ENCODE measurements around the gene KCNJ1. TPM values are rescaled to one million over a fixed set of nuclear protein-coding genes. Genes with fewer than 3 reads are reported as not detected.

Gene KCNJ1
- total and polyA plus RNA-seq, 2 donors (not counting 3 experiments of a cell fraction or from before 2014, with no cell fraction given): not detected

DNA sequence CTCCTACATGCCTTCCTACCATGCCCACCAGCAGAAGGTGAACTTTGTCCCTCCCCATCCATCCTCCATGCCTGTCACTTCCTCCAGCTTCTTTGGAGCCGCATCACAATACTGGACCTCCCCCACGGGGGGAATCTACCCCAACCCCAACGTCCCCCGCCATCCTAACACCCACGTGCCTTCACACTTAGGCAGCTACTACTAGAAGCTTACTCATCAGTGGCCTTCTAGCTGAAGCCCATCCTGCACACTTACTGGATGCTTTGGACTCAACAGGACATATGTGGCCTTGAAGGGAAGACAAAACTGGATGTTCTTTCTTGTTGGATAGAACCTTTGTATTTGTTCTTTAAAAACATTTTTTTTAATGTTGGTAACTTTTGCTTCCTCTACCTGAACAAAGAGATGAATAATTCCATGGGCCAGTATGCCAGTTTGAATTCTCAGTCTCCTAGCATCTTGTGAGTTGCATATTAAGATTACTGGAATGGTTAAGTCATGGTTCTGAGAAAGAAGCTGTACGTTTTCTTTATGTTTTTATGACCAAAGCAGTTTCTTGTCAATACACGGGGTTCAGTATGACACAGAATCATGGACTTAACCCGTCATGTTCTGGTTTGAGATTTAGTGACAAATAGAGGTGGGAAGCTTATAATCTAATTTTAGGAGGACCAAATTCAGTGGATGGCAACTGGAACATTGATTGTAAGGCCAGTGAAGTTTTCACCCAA lies 56.1 kb downstream of the KCNJ1 start:
- dilution Hi-C loops (cut with MboI; ENCODE audit: extremely low pct_ligation_motif_present, low sequenced_read_pairs): no loop called here
- TSS peak; percentile 48 for BruUV-seq (replicated peaks)
- TF ChIP-seq FOS (IDR thresholded peaks at IDR 0.05; ENCODE audit: borderline replicate concordance, insufficient read depth, low read length) (no peak), GATA2 (IDR thresholded peaks at IDR 0.05; ENCODE audit: insufficient read depth, insufficient read length, low read depth, low read length) (no peak), MYC (IDR thresholded peaks at IDR 0.05; ENCODE audit: low read depth, low read length) (no peak), POLR2AphosphoS5 (IDR thresholded peaks at IDR 0.05; ENCODE audit: insufficient read depth, low read depth, low read length) (no peak), JUN (IDR thresholded peaks at IDR 0.05; ENCODE audit: borderline replicate concordance, insufficient read depth, insufficient read length, low read depth) (no peak), POLR2A (IDR thresholded peaks at IDR 0.05; ENCODE audit: low read depth, low read length) (no peak), EZH2 (IDR thresholded peaks at IDR 0.05; ENCODE audit: borderline replicate concordance, low read depth, low read length, severe bottlenecking) (no peak), MAX (IDR thresholded peaks at IDR 0.05; ENCODE audit: insufficient read depth, insufficient read length) (no peak)
- TF ChIP-seq, protein P1, sequence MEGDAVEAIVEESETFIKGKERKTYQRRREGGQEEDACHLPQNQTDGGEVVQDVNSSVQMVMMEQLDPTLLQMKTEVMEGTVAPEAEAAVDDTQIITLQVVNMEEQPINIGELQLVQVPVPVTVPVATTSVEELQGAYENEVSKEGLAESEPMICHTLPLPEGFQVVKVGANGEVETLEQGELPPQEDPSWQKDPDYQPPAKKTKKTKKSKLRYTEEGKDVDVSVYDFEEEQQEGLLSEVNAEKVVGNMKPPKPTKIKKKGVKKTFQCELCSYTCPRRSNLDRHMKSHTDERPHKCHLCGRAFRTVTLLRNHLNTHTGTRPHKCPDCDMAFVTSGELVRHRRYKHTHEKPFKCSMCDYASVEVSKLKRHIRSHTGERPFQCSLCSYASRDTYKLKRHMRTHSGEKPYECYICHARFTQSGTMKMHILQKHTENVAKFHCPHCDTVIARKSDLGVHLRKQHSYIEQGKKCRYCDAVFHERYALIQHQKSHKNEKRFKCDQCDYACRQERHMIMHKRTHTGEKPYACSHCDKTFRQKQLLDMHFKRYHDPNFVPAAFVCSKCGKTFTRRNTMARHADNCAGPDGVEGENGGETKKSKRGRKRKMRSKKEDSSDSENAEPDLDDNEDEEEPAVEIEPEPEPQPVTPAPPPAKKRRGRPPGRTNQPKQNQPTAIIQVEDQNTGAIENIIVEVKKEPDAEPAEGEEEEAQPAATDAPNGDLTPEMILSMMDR (IDR thresholded peaks at IDR 0.05; ENCODE audit: extremely low read depth in 1 of 2, insufficient read depth in 1 of 2, low read depth in 1 of 2, low read length in 2 of 2): no peak
- H3K27me3 ChIP-seq (ENCODE audit: control insufficient read depth in 2 of 2, insufficient read depth in 2 of 2, low read length in 2 of 2): no peaks in the 10 kb centered on the region
- H3K4me3 ChIP-seq (replicated peaks in 1 of 3; ENCODE audit: insufficient read depth in 1 of 3, low read depth in 1 of 3, low read length in 3 of 3): no peak overlapping the region
- H3K79me2 ChIP-seq (ENCODE audit: control insufficient read depth, insufficient read depth, low read length): no peaks in the 10 kb centered on the region
- CTCF ChIA-PET: interaction anchor here (1.0 to 3.4 kb wide), 7 partner anchors 9 to 654 kb away, joined by 3 to 20 read pairs (median 5); no protein-coding TSS in a partner anchor
- no peaks in the 10 kb centered on the region for H4K20me1 ChIP-seq (replicated peaks; ENCODE audit: control insufficient read depth, extremely low read depth, insufficient read depth, low read length)
- H3K4me1 ChIP-seq (ENCODE audit: control insufficient read depth, extremely low read depth, insufficient read depth, low read length): no peaks in the 10 kb centered on the region
- POLR2A ChIA-PET: no interaction called here
- H3K27ac ChIP-seq (ENCODE audit: insufficient read depth, low read depth, low read length): no peak overlapping the region
- no peak for DNase-seq (ENCODE audit: low read depth, low spot score)
- no peaks in the 10 kb centered on the region for H3K9me1 ChIP-seq (replicated peaks; ENCODE audit: control insufficient read depth, extremely low read depth, insufficient read depth, low read length)
- no peak overlapping the region for H2AFZ ChIP-seq (ENCODE audit: low read depth, low read length)
- no peaks in the 10 kb centered on the region for H3K9me3 ChIP-seq (replicated peaks; ENCODE audit: control insufficient read depth, insufficient read depth, low read length)
- H3K9ac ChIP-seq (replicated peaks; ENCODE audit: extremely low read depth, insufficient read depth, low read length): no peak overlapping the region
- peaks cover 33 to 46% of the 10 kb centered on the region in 2 experiments for H3K36me3 ChIP-seq (ENCODE audit: control insufficient read depth in 2 of 2, extremely low read depth in 1 of 2, insufficient read depth in 2 of 2, low read length in 2 of 2)
- no peak overlapping the region for H3K4me2 ChIP-seq (ENCODE audit: insufficient read depth, low read length)
- FAIRE-seq: no peak
- intact Hi-C loops (cut with micrococcal nuclease): no loop called here
